Measurements from ENCODE around the gene PHEX.

The PHEX gene

GRCh38 chrX:22121161-22121560, 89.0 kb downstream of the PHEX start:
- WGBS (ENCODE audit: extremely low coverage, insufficient coverage, insufficient read length) = no CpG with 5 or more reads among the region's 3 CpGs
- H3K27ac ChIP-seq (ENCODE audit: low read depth, low read length) = no peak overlapping the region
- no peak overlapping the region for H2AFZ ChIP-seq (ENCODE audit: insufficient read depth, low read length, poor library complexity)
- H3K4me2 ChIP-seq (ENCODE audit: low read length) = no peak overlapping the region
- H3K9me3 ChIP-seq (ENCODE audit: insufficient read depth, low read depth, low read length) = no peaks in the 10 kb centered on the region
- no peak overlapping the region for H3K4me3 ChIP-seq (ENCODE audit: low read depth, low read length)
- peaks cover 3 to 14% of the 10 kb centered on the region in 2 experiments for H3K4me1 ChIP-seq (ENCODE audit: control insufficient read depth in 1 of 2, insufficient read depth in 2 of 2, low read length in 2 of 2)
- no peak overlapping the region for H3K4ac ChIP-seq (ENCODE audit: low read depth, low read length)
- no peak overlapping the region for H2BK5ac ChIP-seq (ENCODE audit: low read depth, low read length, poor library complexity)
- H3K14ac ChIP-seq (ENCODE audit: low read length) = no peak overlapping the region
- H3K79me2 ChIP-seq (ENCODE audit: control insufficient read depth, insufficient read depth, low read length, poor library complexity) = no peaks in the 10 kb centered on the region
- no peak overlapping the region for H3K23ac ChIP-seq (ENCODE audit: low read length)
- peak; percentile 64 to 89 for DNase-seq
- no peaks in the 10 kb centered on the region for H3K27me3 ChIP-seq (ENCODE audit: insufficient read depth, low read length)
- no peak overlapping the region for H4K91ac ChIP-seq (ENCODE audit: low read depth, low read length)
- no peak overlapping the region for H2AK5ac ChIP-seq (ENCODE audit: low read length)
- no peaks in the 10 kb centered on the region for H3K36me3 ChIP-seq (ENCODE audit: control insufficient read depth in 1 of 2, insufficient read depth in 2 of 2, low read length in 2 of 2)
- peaks cover 8% of the 10 kb centered on the region for H3K79me1 ChIP-seq (ENCODE audit: low read length)
- no peak overlapping the region for H2BK120ac ChIP-seq (ENCODE audit: insufficient read depth, low read length, poor library complexity)
- no peak overlapping the region for H3K18ac ChIP-seq (ENCODE audit: low read length)
- H4K12ac ChIP-seq (ENCODE audit: low read depth, low read length) = no peak overlapping the region
- no peak overlapping the region for H3K9ac ChIP-seq (ENCODE audit: low read length)
- H2BK12ac ChIP-seq (ENCODE audit: low read length) = no peak overlapping the region
- no peak overlapping the region for H4K8ac ChIP-seq (ENCODE audit: low read depth, low read length)

DNA sequence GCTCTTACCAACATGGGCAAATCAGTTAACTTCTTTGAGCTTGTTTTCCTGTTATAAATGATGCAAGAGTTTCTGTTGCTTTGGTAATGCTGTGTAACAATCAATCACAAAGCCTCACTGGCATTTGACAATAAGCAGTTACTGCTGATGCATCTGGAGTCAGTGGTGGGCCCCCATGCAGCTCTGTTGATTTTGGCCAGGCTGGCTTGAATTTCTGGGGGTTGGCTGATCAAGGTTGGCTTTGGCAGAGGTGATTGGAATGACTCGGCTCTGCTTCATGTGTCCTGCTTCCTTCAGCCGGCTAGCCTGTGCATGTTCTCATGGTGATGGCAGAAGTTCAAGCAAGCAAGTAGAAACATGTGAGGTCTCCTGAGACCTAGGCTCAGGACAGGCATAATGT, 90.4 kb downstream of the PHEX start:
- Histone ChIP-seq H4K12ac (ENCODE audit: low read depth, low read length) (no peak overlapping the region), H2AFZ (ENCODE audit: insufficient read depth, low read length, poor library complexity) (no peak overlapping the region), H3K4ac (ENCODE audit: low read depth, low read length) (no peak overlapping the region), H2BK12ac (ENCODE audit: low read length) (peak overlapping the region; percentile 61), H3K4me1 (ENCODE audit: control insufficient read depth in 1 of 2, insufficient read depth in 2 of 2, low read length in 2 of 2) (peaks cover 3 to 14% of the 10 kb centered on the region in 2 experiments), H3K27ac (ENCODE audit: low read depth, low read length) (peak overlapping the region; percentile 23), H4K8ac (ENCODE audit: low read depth, low read length) (peak overlapping the region; percentile 23), H3K9me3 (ENCODE audit: insufficient read depth, low read depth, low read length) (no peaks in the 10 kb centered on the region), H3K23ac (ENCODE audit: low read length) (no peak overlapping the region), H3K9ac (ENCODE audit: low read length) (no peak overlapping the region), H2BK5ac (ENCODE audit: low read depth, low read length, poor library complexity) (peak overlapping the region; percentile 40), H3K27me3 (ENCODE audit: insufficient read depth, low read length) (no peaks in the 10 kb centered on the region), H3K4me2 (ENCODE audit: low read length) (no peak overlapping the region), H4K91ac (ENCODE audit: low read depth, low read length) (peak overlapping the region; percentile 55), H2AK5ac (ENCODE audit: low read length) (no peak overlapping the region), H3K79me1 (ENCODE audit: low read length) (peaks cover 8% of the 10 kb centered on the region), H3K79me2 (ENCODE audit: control insufficient read depth, insufficient read depth, low read length, poor library complexity) (no peaks in the 10 kb centered on the region), H2BK120ac (ENCODE audit: insufficient read depth, low read length, poor library complexity) (peak overlapping the region; percentile 46), H3K36me3 (ENCODE audit: control insufficient read depth in 1 of 2, insufficient read depth in 2 of 2, low read length in 2 of 2) (no peaks in the 10 kb centered on the region), H3K4me3 (ENCODE audit: low read depth, low read length) (no peak overlapping the region), H3K18ac (ENCODE audit: low read length) (no peak overlapping the region), H3K14ac (ENCODE audit: low read length) (peak overlapping the region; percentile 15)
- no CpG with 5 or more reads among the region's 2 CpGs for WGBS (ENCODE audit: extremely low coverage, insufficient coverage, insufficient read length)
- no peak for DNase-seq

- Histone ChIP-seq H2BK120ac (ENCODE audit: insufficient read depth, low read length, poor library complexity) (no peak overlapping the region), H3K27ac (ENCODE audit: low read depth, low read length) (no peak overlapping the region), H4K12ac (ENCODE audit: low read depth, low read length) (no peak overlapping the region), H3K36me3 (ENCODE audit: control insufficient read depth in 1 of 2, insufficient read depth in 2 of 2, low read length in 2 of 2) (no peaks in the 10 kb centered on the region), H4K91ac (ENCODE audit: low read depth, low read length) (no peak overlapping the region), H3K9me3 (ENCODE audit: insufficient read depth, low read depth, low read length) (no peaks in the 10 kb centered on the region), H2AFZ (ENCODE audit: insufficient read depth, low read length, poor library complexity) (no peak overlapping the region), H2BK5ac (ENCODE audit: low read depth, low read length, poor library complexity) (no peak overlapping the region), H3K23ac (ENCODE audit: low read length) (no peak overlapping the region), H4K8ac (ENCODE audit: low read depth, low read length) (no peak overlapping the region), H3K79me1 (ENCODE audit: low read length) (peaks cover 8% of the 10 kb centered on the region), H2AK5ac (ENCODE audit: low read length) (no peak overlapping the region), H3K4me1 (ENCODE audit: control insufficient read depth in 1 of 2, insufficient read depth in 2 of 2, low read length in 2 of 2) (peaks cover 0 to 11% of the 10 kb centered on the region in 2 experiments), H3K9ac (ENCODE audit: low read length) (no peak overlapping the region), H3K4ac (ENCODE audit: low read depth, low read length) (no peak overlapping the region), H3K14ac (ENCODE audit: low read length) (no peak overlapping the region), H3K18ac (ENCODE audit: low read length) (no peak overlapping the region), H3K27me3 (ENCODE audit: insufficient read depth, low read length) (no peaks in the 10 kb centered on the region), H2BK12ac (ENCODE audit: low read length) (peak overlapping the region; percentile 4), H3K4me3 (ENCODE audit: low read depth, low read length) (no peak overlapping the region), H3K79me2 (ENCODE audit: control insufficient read depth, insufficient read depth, low read length, poor library complexity) (no peaks in the 10 kb centered on the region), H3K4me2 (ENCODE audit: low read length) (no peak overlapping the region)
- peak; percentile 46 to 78 for DNase-seq
- no CpG with 5 or more reads among the region's 6 CpGs for WGBS (ENCODE audit: extremely low coverage, insufficient coverage, insufficient read length)
These were observed 92.0 kb downstream of the PHEX start for GRCh38 chrX:22124098-22124497.

DNA sequence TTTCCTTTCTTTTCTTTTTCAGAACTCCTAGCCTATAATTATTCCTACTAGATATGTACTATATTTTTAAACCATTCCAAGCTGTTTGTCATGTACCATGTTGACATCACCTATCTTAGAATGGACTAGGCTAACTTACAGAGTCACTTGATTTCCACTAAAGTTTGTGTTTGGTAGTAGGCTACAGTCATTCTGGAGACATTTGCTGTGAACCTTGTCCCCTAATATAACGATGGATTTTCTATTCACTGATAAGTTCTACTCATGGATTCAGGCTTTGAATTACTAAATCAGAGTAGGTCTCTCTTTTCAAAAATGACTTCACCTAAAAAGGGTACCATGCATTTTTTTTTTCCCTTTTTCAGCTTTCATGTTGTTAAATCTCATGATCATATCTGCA, 93.4 kb downstream of the PHEX start:
- peaks cover 0 to 11% of the 10 kb centered on the region in 2 experiments for H3K4me1 ChIP-seq (ENCODE audit: control insufficient read depth in 1 of 2, insufficient read depth in 2 of 2, low read length in 2 of 2)
- WGBS (ENCODE audit: extremely low coverage, insufficient coverage, insufficient read length) = no CpG with 5 or more reads among the region's 1 CpG

More for the DNA sequence above, 93.4 kb downstream of the PHEX start:
- no peak for DNase-seq
- H3K9me3 ChIP-seq (ENCODE audit: insufficient read depth, low read depth, low read length) = no peaks in the 10 kb centered on the region
- no peak overlapping the region for H3K4ac ChIP-seq (ENCODE audit: low read depth, low read length)
- H2AK5ac ChIP-seq (ENCODE audit: low read length) = no peak overlapping the region
- H4K91ac ChIP-seq (ENCODE audit: low read depth, low read length) = no peak overlapping the region
- no peak overlapping the region for H3K4me3 ChIP-seq (ENCODE audit: low read depth, low read length)
- no peak overlapping the region for H4K12ac ChIP-seq (ENCODE audit: low read depth, low read length)
- no peak overlapping the region for H3K4me2 ChIP-seq (ENCODE audit: low read length)
- H3K27ac ChIP-seq (ENCODE audit: low read depth, low read length) = no peak overlapping the region
- no peak overlapping the region for H2BK120ac ChIP-seq (ENCODE audit: insufficient read depth, low read length, poor library complexity)
- no peak overlapping the region for H3K9ac ChIP-seq (ENCODE audit: low read length)
- H3K18ac ChIP-seq (ENCODE audit: low read length) = no peak overlapping the region
- H3K23ac ChIP-seq (ENCODE audit: low read length) = no peak overlapping the region
- no peak overlapping the region for H2BK5ac ChIP-seq (ENCODE audit: low read depth, low read length, poor library complexity)
- H3K14ac ChIP-seq (ENCODE audit: low read length) = no peak overlapping the region
- H3K79me1 ChIP-seq (ENCODE audit: low read length) = peaks cover 3% of the 10 kb centered on the region
- no peaks in the 10 kb centered on the region for H3K79me2 ChIP-seq (ENCODE audit: control insufficient read depth, insufficient read depth, low read length, poor library complexity)
- no peak overlapping the region for H4K8ac ChIP-seq (ENCODE audit: low read depth, low read length)
- H2AFZ ChIP-seq (ENCODE audit: insufficient read depth, low read length, poor library complexity) = no peak overlapping the region
- H3K36me3 ChIP-seq (ENCODE audit: control insufficient read depth in 1 of 2, insufficient read depth in 2 of 2, low read length in 2 of 2) = no peaks in the 10 kb centered on the region
- H3K27me3 ChIP-seq (ENCODE audit: insufficient read depth, low read length) = no peaks in the 10 kb centered on the region
- H2BK12ac ChIP-seq (ENCODE audit: low read length) = no peak overlapping the region

All from trophoblast cell (in vitro differentiated cells and primary cell).